ENCODE measurements around the gene GFOD2. TPM values are rescaled to one million over a fixed set of nuclear protein-coding genes. Genes with fewer than 3 reads are reported as not detected.

The GFOD2 gene
- total RNA-seq, 1 donor from 2014 or later: 86.7 TPM

GRCh38 chr16:67641779-67642708, 77.1 kb downstream of the GFOD2 start:
- Mint-ChIP-seq H3K27me3 (ENCODE audit: unreplicated experiment) (peaks cover 7% of the 10 kb centered on the region), H3K4me1 (ENCODE audit: low read depth, unreplicated experiment) (no peaks in the 10 kb centered on the region), H3K9me3 (ENCODE audit: unreplicated experiment) (peaks cover 6% of the 10 kb centered on the region), H3K4me3 (ENCODE audit: unreplicated experiment) (no peak overlapping the region), H3K36me3 (ENCODE audit: unreplicated experiment) (no peaks in the 10 kb centered on the region), H3K27ac (ENCODE audit: unreplicated experiment) (no peak overlapping the region)
- no peak for TF ChIP-seq CTCF (IDR thresholded peaks at IDR 0.05; ENCODE audit: partially characterized antibody, unreplicated experiment)
- DNase-seq: no peak

GRCh38 chr16:67637625-67638024, 81.5 kb downstream of the GFOD2 start:
- TF ChIP-seq CTCF (IDR thresholded peaks at IDR 0.05; ENCODE audit: partially characterized antibody, unreplicated experiment): no peak
- Mint-ChIP-seq H3K27ac (ENCODE audit: unreplicated experiment) (no peak overlapping the region), H3K36me3 (ENCODE audit: unreplicated experiment) (no peaks in the 10 kb centered on the region)

GRCh38 chr16:67636713-67637112, 82.4 kb downstream of the GFOD2 start:
- Mint-ChIP-seq H3K4me3 (ENCODE audit: unreplicated experiment) (no peak overlapping the region), H3K36me3 (ENCODE audit: unreplicated experiment) (no peaks in the 10 kb centered on the region), H3K27ac (ENCODE audit: unreplicated experiment) (no peak overlapping the region), H3K27me3 (ENCODE audit: unreplicated experiment) (peaks cover 2% of the 10 kb centered on the region), H3K4me1 (ENCODE audit: low read depth, unreplicated experiment) (no peaks in the 10 kb centered on the region), H3K9me3 (ENCODE audit: unreplicated experiment) (peaks cover 3% of the 10 kb centered on the region)
- DNase-seq: no peak
- TF ChIP-seq CTCF (IDR thresholded peaks at IDR 0.05; ENCODE audit: partially characterized antibody, unreplicated experiment): no peak

More at GRCh38 chr16:67637625-67638024, 81.5 kb downstream of the GFOD2 start:
- peaks cover 3% of the 10 kb centered on the region for H3K9me3 Mint-ChIP-seq (ENCODE audit: unreplicated experiment)
- H3K4me3 Mint-ChIP-seq (ENCODE audit: unreplicated experiment): no peak overlapping the region
- peaks cover 2% of the 10 kb centered on the region for H3K27me3 Mint-ChIP-seq (ENCODE audit: unreplicated experiment)
- DNase-seq: no peak
- H3K4me1 Mint-ChIP-seq (ENCODE audit: low read depth, unreplicated experiment): no peaks in the 10 kb centered on the region

- Mint-ChIP-seq H3K27me3 (ENCODE audit: unreplicated experiment) (no peaks in the 10 kb centered on the region), H3K36me3 (ENCODE audit: unreplicated experiment) (no peaks in the 10 kb centered on the region), H3K4me3 (ENCODE audit: unreplicated experiment) (no peak overlapping the region), H3K4me1 (ENCODE audit: low read depth, unreplicated experiment) (no peaks in the 10 kb centered on the region), H3K27ac (ENCODE audit: unreplicated experiment) (peak overlapping the region; percentile 8), H3K9me3 (ENCODE audit: unreplicated experiment) (no peaks in the 10 kb centered on the region)
- no peak for DNase-seq
- no peak for TF ChIP-seq CTCF (IDR thresholded peaks at IDR 0.05; ENCODE audit: partially characterized antibody, unreplicated experiment)
Observed at GRCh38 chr16:67632415-67633172, 86.5 kb downstream of the GFOD2 start.

All from glutamatergic neuron (in vitro differentiated cells).